ENCODE results near the gene FBXL19.

The FBXL19 gene

DNA sequence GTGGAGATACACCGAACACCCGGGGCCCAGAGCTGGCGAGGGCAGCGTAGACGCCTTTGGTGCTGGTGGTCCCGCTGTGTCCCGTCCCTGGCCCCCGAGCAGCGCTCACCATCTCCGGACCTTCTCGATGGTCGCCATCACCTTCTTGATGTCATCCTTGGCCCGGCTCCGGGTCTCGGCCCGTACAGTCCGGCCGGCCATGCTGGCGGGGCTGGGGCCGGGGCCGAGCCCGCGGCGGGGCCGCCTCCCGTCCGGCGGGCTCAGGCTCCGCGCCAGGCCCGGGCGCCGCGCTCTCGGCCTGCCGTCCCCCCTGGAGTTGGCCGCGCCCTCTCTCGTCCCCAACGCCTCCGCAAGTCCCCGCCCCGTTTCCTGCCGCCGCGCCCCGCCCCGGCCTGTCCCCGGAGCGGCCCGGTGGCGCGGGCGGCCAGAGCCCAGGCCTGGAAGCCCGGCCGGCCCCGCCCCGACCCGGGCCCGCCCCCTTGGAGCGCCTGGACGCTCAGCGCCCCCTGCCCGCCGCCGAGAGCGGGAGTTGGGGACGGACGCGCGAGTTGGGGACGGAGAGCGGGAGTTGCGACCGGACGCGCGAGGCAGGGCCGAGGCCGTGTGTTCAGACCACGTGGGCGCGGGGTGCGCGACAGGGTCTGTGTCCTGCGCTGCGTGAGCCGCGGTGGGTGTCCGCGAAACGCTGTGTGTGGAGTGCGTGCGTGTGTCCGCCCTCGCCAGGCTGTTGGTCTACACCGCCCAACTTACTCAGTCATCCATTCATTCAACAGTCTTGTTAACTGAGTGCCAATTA, 29.4 kb upstream of the FBXL19 start, which contains the start of gene BCL7C (continued):
- TF ChIP-seq ZBTB10 (tag by site-specific recombination; IDR thresholded peaks at IDR 0.05) = no peak
- TF ChIP-seq ZNF335 (tag by site-specific recombination; conservative IDR thresholded peaks at IDR 0.05) = peak; percentile 42
- TF ChIP-seq ZNF610 (tag by site-specific recombination; IDR thresholded peaks at IDR 0.05; ENCODE audit: borderline replicate concordance) = peak; percentile 66; the same call in 1 of the 2 replicates
- TF ChIP-seq IKZF3 (tag by site-specific recombination; IDR thresholded peaks at IDR 0.05) = no peak

GRCh38 chr16:30894540-30895368, 28.6 kb upstream of the FBXL19 start:
- H3K36me3 ChIP-seq (ENCODE audit: control insufficient read depth in 2 of 2, insufficient read depth in 1 of 2, low read length in 2 of 2) = peaks cover 10 to 20% of the 10 kb centered on the region in 2 experiments; a peak in 2 of 3 replicates
- CTCF ChIA-PET = interaction anchor here (1.0 to 1.8 kb wide), 3 partner anchors 33 to 50 kb away, joined by 4 to 6 read pairs (median 4); no protein-coding TSS in a partner anchor
- no peak overlapping the region for H3K4me3 ChIP-seq (ENCODE audit: low read depth, low read length)
- H3K9me3 ChIP-seq (ENCODE audit: control insufficient read depth, insufficient read depth, low read depth, low read length) = no peaks in the 10 kb centered on the region
- POLR2A ChIA-PET = no interaction called here
- H3K27ac ChIP-seq (ENCODE audit: extremely low read depth, low read depth, low read length) = peak overlapping the region; percentile 47; the same call in 1 of the 2 replicates
- no peaks in the 10 kb centered on the region; the same call in 1 of the 2 replicates for H3K4me1 ChIP-seq (ENCODE audit: control insufficient read depth, insufficient read depth, low read length)
- TF ChIP-seq KLF8 (tag by site-specific recombination; IDR thresholded peaks at IDR 0.05) (0 out of 2 replicates have a peak, but pooled peaks have one; percentile 56), ZNF501 (tag by site-specific recombination; IDR thresholded peaks at IDR 0.05) (0 out of 2 replicates have a peak, but pooled peaks have one; percentile 3), ZFHX2 (tag by site-specific recombination; conservative IDR thresholded peaks at IDR 0.05) (peak; percentile 39; the same call in 1 of the 2 replicates), ZNF664 (tag by site-specific recombination; IDR thresholded peaks at IDR 0.05) (peak; percentile 98), ZBTB11 (tag by site-specific recombination; conservative IDR thresholded peaks at IDR 0.05; ENCODE audit: low read depth) (0 out of 2 replicates have a peak, but pooled peaks have one; percentile 7), ZNF223 (tag by site-specific recombination; IDR thresholded peaks at IDR 0.05) (no peak), ZBTB7A (tag by site-specific recombination; IDR thresholded peaks at IDR 0.05; ENCODE audit: low read depth) (0 out of 2 replicates have a peak, but pooled peaks have one; percentile 3), YY1 (tag by site-specific recombination; IDR thresholded peaks at IDR 0.05) (no peak), ZBTB17 (tag by site-specific recombination; IDR thresholded peaks at IDR 0.05) (peak; percentile 76; the same call in 1 of the 2 replicates), HOXC10 (CRISPR knock-in tag; IDR thresholded peaks at IDR 0.05) (0 out of 2 replicates have a peak, but pooled peaks have one; percentile 19), PBX3 (CRISPR knock-in tag; IDR thresholded peaks at IDR 0.05) (no peak), ZNF704 (tag by site-specific recombination; IDR thresholded peaks at IDR 0.05) (no peak), ZNF639 (tag by site-specific recombination; IDR thresholded peaks at IDR 0.05) (0 out of 2 replicates have a peak, but pooled peaks have one; percentile 53)
